KOPT-K1 (cell line): ENCODE measurements around the gene ARHGAP22.

ENCODE experiments used
- H3K27ac ChIP-seq: fragments of 200-600 bp; sonication (generic); 2 replicates; pipeline ENCODE4 v1.5.1; 2016; ENCODE audit warnings: antibody characterized with exemption, mild to moderate bottlenecking, low read depth, low read length; ENCODE audit not compliant: poor library complexity, severe bottlenecking
- H3K36me3 ChIP-seq: fragments of 200-600 bp; sonication (generic); 2 replicates; pipeline ENCODE4 v1.5.1; 2017; ENCODE audit warnings: antibody characterized with exemption, mild to moderate bottlenecking, low read length, moderate library complexity; ENCODE audit not compliant: insufficient read depth
- H3K9me3 ChIP-seq: fragments of 200-600 bp; sonication (generic); 2 replicates; pipeline ENCODE4 v1.5.1; 2017; ENCODE audit warnings: antibody characterized with exemption, low read length, mild to moderate bottlenecking; ENCODE audit not compliant: insufficient read depth, poor library complexity, severe bottlenecking

Gene ARHGAP22

GRCh38 chr10:48548531-48549135 is 56.2 kb downstream of the ARHGAP22 start:
- no peaks in the 10 kb centered on the region for H3K9me3 ChIP-seq
- H3K27ac ChIP-seq: no peak overlapping the region
- no peaks in the 10 kb centered on the region for H3K36me3 ChIP-seq

GRCh38 chr10:48547981-48548380 is 56.9 kb downstream of the ARHGAP22 start:
- H3K36me3 ChIP-seq: no peaks in the 10 kb centered on the region
- H3K27ac ChIP-seq: no peak overlapping the region
- H3K9me3 ChIP-seq: no peaks in the 10 kb centered on the region

GRCh38 chr10:48547061-48547895 is 57.6 kb downstream of the ARHGAP22 start:
- H3K9me3 ChIP-seq: no peaks in the 10 kb centered on the region
- no peak overlapping the region for H3K27ac ChIP-seq

GRCh38 chr10:48545462-48546145 is 59.3 kb downstream of the ARHGAP22 start:
- Histone ChIP-seq H3K9me3 (no peaks in the 10 kb centered on the region), H3K27ac (no peak overlapping the region), H3K36me3 (no peaks in the 10 kb centered on the region)

More at GRCh38 chr10:48547061-48547895, 57.6 kb downstream of the ARHGAP22 start:
- no peaks in the 10 kb centered on the region for H3K36me3 ChIP-seq

GRCh38 chr10:48543182-48543844 is 61.6 kb downstream of the ARHGAP22 start:
- Histone ChIP-seq H3K36me3 (no peaks in the 10 kb centered on the region), H3K27ac (no peak overlapping the region), H3K9me3 (no peaks in the 10 kb centered on the region)

- Histone ChIP-seq H3K27ac (no peak overlapping the region), H3K9me3 (no peaks in the 10 kb centered on the region), H3K36me3 (no peaks in the 10 kb centered on the region)
Measured at GRCh38 chr10:48542471-48543181, 62.2 kb downstream of the ARHGAP22 start.

GRCh38 chr10:48541144-48541795 is 63.6 kb downstream of the ARHGAP22 start:
- no peak overlapping the region for H3K27ac ChIP-seq
- no peaks in the 10 kb centered on the region for H3K36me3 ChIP-seq
- H3K9me3 ChIP-seq: no peaks in the 10 kb centered on the region

GRCh38 chr10:48538611-48539010 is 66.3 kb downstream of the ARHGAP22 start:
- no peaks in the 10 kb centered on the region for H3K36me3 ChIP-seq
- no peaks in the 10 kb centered on the region for H3K9me3 ChIP-seq
- H3K27ac ChIP-seq: no peak overlapping the region

GRCh38 chr10:48536916-48537890 is 67.7 kb downstream of the ARHGAP22 start:
- H3K9me3 ChIP-seq: no peaks in the 10 kb centered on the region
- H3K27ac ChIP-seq: no peak overlapping the region
- H3K36me3 ChIP-seq: no peaks in the 10 kb centered on the region

- H3K36me3 ChIP-seq: no peaks in the 10 kb centered on the region
- no peaks in the 10 kb centered on the region for H3K9me3 ChIP-seq
- H3K27ac ChIP-seq: no peak overlapping the region
Measured at GRCh38 chr10:48536156-48536500, 68.7 kb downstream of the ARHGAP22 start.

GRCh38 chr10:48535416-48536155 is 69.3 kb downstream of the ARHGAP22 start:
- H3K27ac ChIP-seq: no peak overlapping the region
- no peaks in the 10 kb centered on the region for H3K9me3 ChIP-seq
- H3K36me3 ChIP-seq: no peaks in the 10 kb centered on the region

- Histone ChIP-seq H3K27ac (no peak overlapping the region), H3K9me3 (no peaks in the 10 kb centered on the region), H3K36me3 (no peaks in the 10 kb centered on the region)
Measured at GRCh38 chr10:48533951-48534720, 70.7 kb downstream of the ARHGAP22 start.
